Amniotic stem cell (primary cell): ENCODE measurements around the gene CBX2.

Experiments
- DNase-seq: peaks from one replicate; lab custom pipeline; 2025; lab: John Stamatoyannopoulos, UW

The CBX2 gene

DNA sequence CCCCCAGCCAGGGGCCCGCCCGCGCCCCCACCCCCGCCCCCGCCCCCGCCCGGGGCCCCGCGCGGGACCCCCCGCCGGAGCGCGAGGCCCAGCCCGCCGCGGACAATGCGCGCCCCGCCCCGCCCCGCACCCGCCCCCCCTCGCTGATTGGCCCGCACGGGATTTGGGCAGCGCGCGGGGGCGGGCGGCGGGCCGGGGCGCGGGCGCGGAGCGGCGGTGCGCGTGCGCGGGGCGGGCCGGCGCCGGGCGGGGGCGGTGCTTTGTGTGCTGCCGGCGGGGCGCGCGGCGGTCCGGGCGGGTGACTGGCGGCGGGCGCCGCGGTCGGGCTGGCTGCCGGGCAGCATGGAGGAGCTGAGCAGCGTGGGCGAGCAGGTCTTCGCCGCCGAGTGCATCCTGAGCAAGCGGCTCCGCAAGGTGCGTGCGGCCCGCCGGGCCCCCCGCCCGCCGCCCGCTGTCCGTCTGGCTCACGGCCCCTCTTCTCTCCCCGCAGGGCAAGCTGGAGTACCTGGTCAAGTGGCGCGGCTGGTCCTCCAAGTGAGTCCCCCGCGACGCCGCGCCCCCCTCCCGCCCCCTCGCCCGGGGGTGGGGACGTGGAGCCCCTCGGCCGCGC is at the start of gene CBX2:
Gene CBX2 (plus strand): TSS at position 255 of the 610 bp plus-strand sequence. CDS start 88 bp downstream, at position 343.
- peak; percentile 19 for DNase-seq

- DNase-seq: peak; percentile 73
Observed at GRCh38 chr17:79728169-79728907, 49.6 kb upstream of the CBX2 start.

GRCh38 chr17:79728908-79729471 is 49.0 kb upstream of the CBX2 start:
- DNase-seq: no peak

GRCh38 chr17:79729761-79730160 is 48.2 kb upstream of the CBX2 start:
- no peak for DNase-seq

DNA sequence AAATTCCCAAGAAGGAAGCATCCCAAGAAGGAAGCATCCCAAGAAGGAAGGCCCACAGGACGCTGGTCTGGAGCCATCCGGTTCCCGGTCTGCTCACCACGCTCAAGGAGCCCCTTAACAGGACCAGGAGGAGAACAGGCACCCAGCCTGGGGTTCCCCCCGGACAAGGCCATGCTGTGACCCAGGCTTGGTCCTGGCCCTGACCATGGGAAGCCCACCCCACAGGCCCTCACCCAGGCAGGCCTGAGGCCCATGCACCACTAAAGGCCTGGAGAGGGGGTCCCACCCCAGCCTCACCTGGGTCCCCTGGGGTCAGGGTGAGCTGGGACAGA is 47.5 kb upstream of the CBX2 start:
- no peak for DNase-seq

DNA sequence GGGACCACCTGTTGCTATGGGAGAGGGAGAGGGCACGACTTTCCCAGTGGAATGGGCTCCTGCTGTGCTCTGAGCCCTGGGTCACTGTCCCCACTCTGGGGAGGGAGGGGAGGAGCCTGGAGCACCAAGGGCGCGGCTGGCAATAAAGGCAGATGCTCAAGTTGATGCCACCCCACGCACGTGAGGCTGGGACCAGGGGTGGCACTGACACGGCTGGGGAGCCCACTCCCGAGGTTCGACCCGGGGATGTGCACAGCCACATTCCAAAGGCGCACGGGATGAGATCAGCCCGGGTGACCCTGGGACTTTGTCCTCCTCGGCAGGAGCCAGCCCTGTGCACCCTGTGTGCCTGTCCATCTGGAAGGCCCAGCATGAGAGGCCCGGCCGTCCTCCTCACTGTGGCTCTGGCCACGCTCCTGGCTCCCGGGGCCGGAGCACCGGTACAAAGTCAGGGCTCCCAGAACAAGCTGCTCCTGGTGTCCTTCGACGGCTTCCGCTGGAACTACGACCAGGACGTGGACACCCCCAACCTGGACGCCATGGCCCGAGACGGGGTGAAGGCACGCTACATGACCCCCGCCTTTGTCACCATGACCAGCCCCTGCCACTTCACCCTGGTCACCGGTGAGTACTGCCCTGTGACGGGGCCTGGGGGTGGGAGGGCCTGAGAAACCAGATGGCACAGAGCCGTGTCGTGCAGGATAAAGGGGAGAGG is 47.0 kb upstream of the CBX2 start, which contains the start of gene ENPP7:
Gene ENPP7 (plus strand): TSS at position 175 of the 715 bp plus-strand sequence. CDS start 197 bp downstream, at position 372.
- no peak for DNase-seq

DNA sequence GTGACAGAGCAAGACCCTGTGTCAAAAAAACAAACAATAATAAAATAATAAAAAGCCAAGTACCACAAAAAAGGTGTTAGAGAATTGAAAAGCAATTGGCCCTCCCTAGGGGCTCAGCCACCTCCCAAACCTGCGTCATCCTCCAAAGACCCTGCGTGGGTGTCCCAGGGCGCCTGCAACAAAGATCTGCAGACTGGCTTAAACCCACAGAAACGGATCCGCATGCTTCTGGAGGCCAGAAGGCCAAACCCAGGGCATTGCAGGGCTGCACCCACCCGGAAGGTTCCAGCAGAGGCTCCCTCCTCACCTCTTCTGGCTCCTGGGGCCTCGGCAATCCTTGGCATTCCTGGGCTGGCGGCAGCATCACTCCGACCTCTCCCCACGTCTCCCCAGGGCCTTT is 45.7 kb upstream of the CBX2 start:
- no peak for DNase-seq

DNA sequence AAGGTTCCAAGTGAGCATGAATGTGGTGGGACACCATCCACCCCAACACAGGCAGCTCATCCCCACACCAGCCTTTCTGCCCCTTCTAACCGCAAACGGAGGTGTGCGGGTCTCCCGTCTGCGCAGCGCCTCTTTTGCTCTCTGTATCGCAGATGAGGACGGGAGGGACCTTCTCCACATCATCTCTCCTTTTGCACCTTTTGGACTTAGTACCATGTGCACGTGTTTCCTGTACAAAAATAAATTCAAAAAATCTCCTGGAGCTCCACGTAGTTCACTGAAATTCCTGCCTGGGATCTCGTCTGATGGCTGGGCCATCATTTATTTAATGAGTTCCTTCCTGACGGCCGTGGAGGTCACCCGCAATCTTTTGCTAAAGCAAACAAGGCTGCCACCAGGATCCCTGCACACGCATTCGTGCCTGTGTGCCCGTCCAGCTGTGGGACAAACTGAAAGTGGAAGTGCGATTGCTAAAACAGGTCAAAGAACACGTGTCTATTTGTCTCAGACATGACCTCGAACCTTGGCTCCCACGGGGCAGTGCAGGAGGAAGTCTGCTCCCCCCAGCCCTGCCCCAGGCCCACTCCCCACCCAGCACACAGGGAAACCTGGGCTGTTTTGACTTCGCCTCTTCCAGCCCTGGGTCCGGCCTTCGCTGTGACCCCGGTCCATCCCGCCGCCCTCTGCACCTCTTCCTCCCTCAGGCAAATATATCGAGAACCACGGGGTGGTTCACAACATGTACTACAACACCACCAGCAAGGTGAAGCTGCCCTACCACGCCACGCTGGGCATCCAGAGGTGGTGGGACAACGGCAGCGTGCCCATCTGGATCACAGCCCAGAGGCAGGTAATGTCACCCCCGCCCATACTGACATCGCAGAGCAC is 44.9 kb upstream of the CBX2 start:
- no peak for DNase-seq

- no peak for DNase-seq
Observed at GRCh38 chr17:79733692-79734070, 44.3 kb upstream of the CBX2 start.

- no peak for DNase-seq
Observed at GRCh38 chr17:79735096-79735495, 42.9 kb upstream of the CBX2 start.

GRCh38 chr17:79737046-79737921 is 40.7 kb upstream of the CBX2 start:
- no peak for DNase-seq

DNA sequence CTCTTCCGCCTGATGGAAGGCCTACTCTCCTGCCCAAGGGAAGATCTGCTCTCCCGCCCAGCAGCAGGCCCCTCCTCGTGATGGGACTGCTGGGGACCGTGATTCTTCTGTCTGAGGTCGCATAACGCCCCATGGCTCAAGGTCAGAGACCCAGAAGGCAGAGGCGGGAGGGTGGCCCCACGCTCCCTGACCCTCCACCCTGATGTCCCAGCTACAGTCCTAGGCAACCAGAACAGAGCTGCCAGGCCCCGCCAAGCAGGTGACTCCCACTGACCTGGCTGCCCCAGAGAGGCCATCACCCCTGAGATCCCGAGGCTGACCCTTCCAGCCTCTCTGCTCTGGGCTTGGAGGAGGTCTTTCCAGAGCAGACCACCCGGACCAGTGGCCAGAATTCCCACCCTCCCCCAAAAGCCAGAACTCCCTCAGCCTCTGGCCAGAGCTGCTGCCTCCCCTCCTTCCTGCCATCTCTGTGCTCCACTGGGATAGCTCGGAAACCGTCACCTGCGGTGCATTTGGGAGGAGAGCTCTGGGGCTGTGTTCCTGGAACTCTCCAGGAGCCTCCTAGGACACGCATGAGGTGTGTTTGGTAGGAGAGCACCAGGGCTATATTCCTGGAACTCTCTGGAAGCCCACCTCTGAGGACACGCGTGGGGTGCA is 39.9 kb upstream of the CBX2 start:
- DNase-seq: no peak

DNA sequence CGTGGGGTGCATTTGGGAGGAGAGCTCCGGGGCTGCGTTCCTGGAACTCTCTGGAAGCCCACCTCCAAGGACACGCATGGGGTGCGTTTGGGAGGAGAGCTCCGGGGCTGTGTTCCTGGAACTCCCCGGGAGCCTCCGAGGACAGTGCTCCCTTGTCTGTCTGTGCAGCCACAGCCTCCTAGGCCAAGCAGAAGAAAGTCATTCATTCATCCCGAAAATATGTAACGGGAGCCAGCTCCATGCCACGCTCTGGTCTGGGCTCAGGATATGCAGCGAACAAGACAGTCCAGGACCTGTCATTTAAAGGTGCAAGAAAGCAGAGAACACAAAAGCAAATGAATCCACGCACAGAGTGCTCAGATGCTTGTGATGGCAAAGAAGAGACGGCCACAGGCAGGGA is 39.3 kb upstream of the CBX2 start:
- no peak for DNase-seq

GRCh38 chr17:79739148-79740062 is 38.5 kb upstream of the CBX2 start:
- no peak for DNase-seq

- DNase-seq: no peak
Observed at GRCh38 chr17:79740413-79740812, 37.5 kb upstream of the CBX2 start.

GRCh38 chr17:79741401-79741750 is 36.6 kb upstream of the CBX2 start:
- DNase-seq: no peak

DNA sequence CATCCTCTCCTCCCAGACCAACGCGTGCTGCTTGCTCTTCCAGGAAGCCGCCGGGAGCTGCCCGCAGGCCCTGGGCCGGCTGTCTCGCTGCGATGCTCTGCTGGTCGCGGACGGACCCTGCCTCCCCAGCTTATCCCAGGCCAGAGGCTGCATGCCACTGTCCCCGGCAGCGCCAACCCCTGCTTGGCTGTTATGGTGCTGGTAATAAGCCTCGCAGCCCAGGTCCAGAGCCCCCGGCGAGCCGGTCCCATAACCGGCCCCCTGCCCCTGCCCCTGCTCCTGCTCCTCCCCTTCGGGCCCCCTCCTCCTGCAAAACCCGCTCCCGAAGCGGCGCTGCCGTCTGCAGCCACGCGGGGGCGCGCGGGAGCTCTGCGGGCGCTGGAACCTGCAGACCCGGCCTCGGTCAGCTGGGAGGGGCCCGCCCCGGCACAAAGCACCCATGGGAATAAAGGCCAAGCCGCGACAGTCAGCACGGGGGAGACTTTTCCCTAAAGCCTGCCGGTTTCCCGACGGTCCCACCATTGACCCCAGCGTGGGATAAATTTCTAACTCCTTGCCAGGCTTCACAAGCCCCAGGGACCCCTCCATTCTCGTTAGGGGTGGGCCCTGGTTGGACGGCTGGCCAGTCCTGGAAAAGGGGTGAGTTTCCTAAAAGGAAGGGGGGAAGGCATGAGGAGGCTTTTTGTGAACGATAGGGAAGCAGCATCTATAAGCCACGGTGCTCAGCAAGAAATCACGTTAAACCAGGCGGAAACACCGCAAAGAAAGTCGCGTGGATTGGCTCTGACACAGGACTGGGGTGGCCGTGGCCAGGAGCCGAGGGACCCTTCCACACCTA is 36.0 kb upstream of the CBX2 start:
- no peak for DNase-seq

- no peak for DNase-seq
Observed at GRCh38 chr17:79742589-79742918, 35.4 kb upstream of the CBX2 start.
